ENCODE data around the gene LSM12. TPM values are rescaled to one million over a fixed set of nuclear protein-coding genes. Genes with fewer than 3 reads are reported as not detected.

LSM12 gene
- total RNA-seq, 4 donors from 2014 or later: 15.0 to 31.7 (median 19.0) TPM

GRCh38 chr17:44112284-44113280, 46.1 kb upstream of the LSM12 start:
- intact Hi-C loops (cut with DNase I; ENCODE audit: low total_unique reads): no loop called here
- WGBS, 2 donors: 55 to 64% methylated on average over 4 of the region's 4 CpGs
- H3K4me3 ChIP-seq (ENCODE audit: low read depth, poor library complexity, severe bottlenecking): no peak overlapping the region
- DNase-seq (ENCODE audit: low spot score in 2 of 2): no peak
- TF ChIP-seq POLR2A (IDR thresholded peaks at IDR 0.05): no peak
- TF ChIP-seq CTCF (IDR thresholded peaks at IDR 0.05): no peak

GRCh38 chr17:44111777-44112176, 45.3 kb upstream of the LSM12 start:
- intact Hi-C loops (cut with DNase I; ENCODE audit: low total_unique reads): no loop called here
- WGBS, 2 donors: 47 to 51% methylated on average over 3 of the region's 3 CpGs
- no peak for DNase-seq (ENCODE audit: low spot score in 2 of 2)
- no peak overlapping the region for H3K4me3 ChIP-seq (ENCODE audit: low read depth, poor library complexity, severe bottlenecking)
- TF ChIP-seq POLR2A (IDR thresholded peaks at IDR 0.05): no peak
- TF ChIP-seq CTCF (IDR thresholded peaks at IDR 0.05): no peak

GRCh38 chr17:44110823-44111633, 44.6 kb upstream of the LSM12 start:
- TF ChIP-seq CTCF (IDR thresholded peaks at IDR 0.05) (peak in 1 of 3 donors; percentile 58), POLR2A (IDR thresholded peaks at IDR 0.05) (no peak)
- peak; percentile 92 to 99 for DNase-seq (ENCODE audit: low spot score in 2 of 2)
- intact Hi-C loops (cut with DNase I; ENCODE audit: low total_unique reads): no loop called here
- WGBS, 2 donors: 2 to 3% methylated on average over 26 to 28 of the region's 28 CpGs
- no peak overlapping the region for H3K4me3 ChIP-seq (ENCODE audit: low read depth, poor library complexity, severe bottlenecking)

GRCh38 chr17:44110011-44110686, 43.7 kb upstream of the LSM12 start:
- 51 to 56% methylated on average over 9 to 10 of the region's 10 CpGs for WGBS, 2 donors
- no peak for DNase-seq (ENCODE audit: low spot score in 2 of 2)
- intact Hi-C loops (cut with DNase I; ENCODE audit: low total_unique reads): no loop called here

More at GRCh38 chr17:44110011-44110686, 43.7 kb upstream of the LSM12 start:
- TF ChIP-seq POLR2A (IDR thresholded peaks at IDR 0.05) (no peak), CTCF (IDR thresholded peaks at IDR 0.05) (no peak)
- H3K4me3 ChIP-seq (ENCODE audit: low read depth, poor library complexity, severe bottlenecking): no peak overlapping the region

Measured in lower leg skin (tissue), 4 donors.